Erythroblast (primary cell): ENCODE measurements around the gene DIS3L.
"Not testable (repeated sequence)": the region's sequence is repeated elsewhere in the genome, so short reads cannot be mapped to it uniquely, and the experiment has no call there.

Source experiments
- DNase-seq, 2 experiments: peaks; one replicate each; lab custom pipeline; 2025; lab: John Stamatoyannopoulos, UW
- GATA1 ChIP-seq: IDR thresholded peaks from 2 replicates; pipeline ENCODE4 v1.6.1; 2011; ENCODE audit warnings: low read depth, mild to moderate bottlenecking, control low read depth, low read length, moderate library complexity
- POLR2A ChIP-seq: IDR thresholded peaks from 2 replicates; pipeline ENCODE4 v1.6.1; 2011; ENCODE audit warnings: mild to moderate bottlenecking, low read length

The DIS3L gene

GRCh38 chr15:66261056-66261455 is 32.3 kb upstream of the DIS3L start:
- no peak for TF ChIP-seq POLR2A
- TF ChIP-seq GATA1 = no peak
- no peak for DNase-seq

GRCh38 chr15:66262837-66263236 is 30.5 kb upstream of the DIS3L start:
- DNase-seq = not testable (repeated sequence)

- no peak for DNase-seq
- TF ChIP-seq GATA1 = no peak
- TF ChIP-seq POLR2A = no peak
These were observed 28.4 kb upstream of the DIS3L start for GRCh38 chr15:66264859-66265513.

GRCh38 chr15:66269326-66270090 is 23.9 kb upstream of the DIS3L start:
- DNase-seq = no peak
- TF ChIP-seq GATA1 (no peak), POLR2A (no peak)

GRCh38 chr15:66270932-66271331 is 22.4 kb upstream of the DIS3L start:
- TF ChIP-seq GATA1 (no peak), POLR2A (no peak)
- DNase-seq = no peak

GRCh38 chr15:66275352-66275751 is 18.0 kb upstream of the DIS3L start:
- DNase-seq = no peak

GRCh38 chr15:66276546-66276945 is 16.8 kb upstream of the DIS3L start:
- no peak for TF ChIP-seq POLR2A
- TF ChIP-seq GATA1 = no peak
- DNase-seq = no peak

More at GRCh38 chr15:66275352-66275751, 18.0 kb upstream of the DIS3L start:
- TF ChIP-seq POLR2A (no peak), GATA1 (no peak)

GRCh38 chr15:66278056-66278455 is 15.3 kb upstream of the DIS3L start:
- no peak for DNase-seq
- TF ChIP-seq POLR2A (no peak), GATA1 (no peak)

GRCh38 chr15:66278671-66279070 is 14.7 kb upstream of the DIS3L start:
- no peak for DNase-seq
- TF ChIP-seq POLR2A = no peak
- TF ChIP-seq GATA1 = no peak

GRCh38 chr15:66284271-66284670 is 9.1 kb upstream of the DIS3L start:
- no peak for TF ChIP-seq POLR2A
- TF ChIP-seq GATA1 = no peak
- DNase-seq = no peak

GRCh38 chr15:66285533-66286280 is 7.7 kb upstream of the DIS3L start:
- DNase-seq = peak; percentile 14 to 52
- TF ChIP-seq GATA1 (no peak), POLR2A (no peak)

- TF ChIP-seq GATA1 = no peak
- no peak for TF ChIP-seq POLR2A
- DNase-seq = peak; percentile 41 to 66
These were observed 5.8 kb upstream of the DIS3L start for GRCh38 chr15:66287461-66288057.

- DNase-seq = no peak
- TF ChIP-seq POLR2A (no peak), GATA1 (no peak)
These were observed 5.3 kb upstream of the DIS3L start for GRCh38 chr15:66288093-66288492.
